Stomach (tissue), 4 donors: ENCODE measurements around the gene C15orf39.

Source experiments
- POLR2A ChIP-seq, 4 donors: fragments of 450-650 bp; IDR thresholded peaks; one replicate each; pipeline ENCODE4 v1.6.1; 2016; ENCODE audit warnings: antibody characterized with exemption in 4 of 4, control low read depth in 2 of 4, mild to moderate bottlenecking in 1 of 4, moderate library complexity in 1 of 4
- POLR2AphosphoS5 ChIP-seq, 3 donors: sonication (generic); formaldehyde crosslinking; IDR thresholded peaks; one replicate each; pipeline ENCODE4 v1.6.1; 2016; ENCODE audit warnings: antibody characterized with exemption in 3 of 3
- TF ChIP-seq, protein P1 (sequence below), 7 experiments: fragments of 450-650 bp in 4 of 7; fragments of 200-600 bp in 3 of 7; sonication (generic) in 3 of 7; IDR thresholded peaks; one replicate each; pipeline ENCODE4 v1.5.1; 2016 to 2019; ENCODE audit warnings: antibody characterized with exemption in 7 of 7, control low read depth in 2 of 7, mild to moderate bottlenecking in 1 of 7

DNA sequence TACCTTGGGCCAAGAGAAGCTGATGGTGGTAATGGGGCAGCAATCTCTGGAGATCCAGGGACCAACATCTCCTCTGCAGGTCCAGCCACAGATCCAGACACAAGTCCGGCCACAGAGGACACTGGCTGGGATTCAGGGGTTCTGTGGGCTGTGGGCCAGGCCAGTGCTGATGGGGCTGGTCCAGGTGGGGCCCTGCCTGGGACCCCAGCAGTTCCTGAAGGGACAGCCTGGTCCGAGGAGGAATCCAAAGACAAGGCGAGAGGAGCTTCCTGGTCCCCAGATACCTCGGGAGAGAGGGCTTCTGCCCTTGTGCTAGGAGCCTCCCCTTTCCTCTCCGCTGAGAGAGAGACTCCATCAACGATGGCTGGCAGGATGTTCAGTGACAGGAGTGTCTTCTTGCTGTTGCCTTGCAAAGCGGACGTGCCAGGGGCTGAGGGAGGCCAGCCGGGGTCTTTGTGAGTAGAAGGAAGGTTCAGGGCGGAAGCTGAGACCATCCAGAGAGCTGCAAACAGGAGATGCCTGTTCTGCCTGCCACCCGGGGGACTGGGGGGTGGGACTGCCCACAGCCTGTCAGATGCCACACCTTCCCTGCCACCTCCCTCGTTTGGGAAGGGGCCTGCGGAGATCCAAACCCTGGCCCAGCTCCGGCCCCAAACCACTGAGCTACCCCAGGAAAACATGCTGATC, 32.0 kb downstream of the C15orf39 start:
- TF ChIP-seq, protein P1, sequence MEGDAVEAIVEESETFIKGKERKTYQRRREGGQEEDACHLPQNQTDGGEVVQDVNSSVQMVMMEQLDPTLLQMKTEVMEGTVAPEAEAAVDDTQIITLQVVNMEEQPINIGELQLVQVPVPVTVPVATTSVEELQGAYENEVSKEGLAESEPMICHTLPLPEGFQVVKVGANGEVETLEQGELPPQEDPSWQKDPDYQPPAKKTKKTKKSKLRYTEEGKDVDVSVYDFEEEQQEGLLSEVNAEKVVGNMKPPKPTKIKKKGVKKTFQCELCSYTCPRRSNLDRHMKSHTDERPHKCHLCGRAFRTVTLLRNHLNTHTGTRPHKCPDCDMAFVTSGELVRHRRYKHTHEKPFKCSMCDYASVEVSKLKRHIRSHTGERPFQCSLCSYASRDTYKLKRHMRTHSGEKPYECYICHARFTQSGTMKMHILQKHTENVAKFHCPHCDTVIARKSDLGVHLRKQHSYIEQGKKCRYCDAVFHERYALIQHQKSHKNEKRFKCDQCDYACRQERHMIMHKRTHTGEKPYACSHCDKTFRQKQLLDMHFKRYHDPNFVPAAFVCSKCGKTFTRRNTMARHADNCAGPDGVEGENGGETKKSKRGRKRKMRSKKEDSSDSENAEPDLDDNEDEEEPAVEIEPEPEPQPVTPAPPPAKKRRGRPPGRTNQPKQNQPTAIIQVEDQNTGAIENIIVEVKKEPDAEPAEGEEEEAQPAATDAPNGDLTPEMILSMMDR (IDR thresholded peaks at IDR 0.05), result no peak
- no peak for TF ChIP-seq POLR2A (IDR thresholded peaks at IDR 0.05)
- no peak for TF ChIP-seq POLR2AphosphoS5 (IDR thresholded peaks at IDR 0.05)
